GM10847 (cell line): Measurements from ENCODE around the gene OSBPL2.

ENCODE experiments used
- POLR2A ChIP-seq: IDR thresholded peaks from 2 replicates; pipeline ENCODE4 v1.6.1; 2011; ENCODE audit not compliant: insufficient read length; ENCODE audit errors: extremely low read depth

The OSBPL2 gene

DNA sequence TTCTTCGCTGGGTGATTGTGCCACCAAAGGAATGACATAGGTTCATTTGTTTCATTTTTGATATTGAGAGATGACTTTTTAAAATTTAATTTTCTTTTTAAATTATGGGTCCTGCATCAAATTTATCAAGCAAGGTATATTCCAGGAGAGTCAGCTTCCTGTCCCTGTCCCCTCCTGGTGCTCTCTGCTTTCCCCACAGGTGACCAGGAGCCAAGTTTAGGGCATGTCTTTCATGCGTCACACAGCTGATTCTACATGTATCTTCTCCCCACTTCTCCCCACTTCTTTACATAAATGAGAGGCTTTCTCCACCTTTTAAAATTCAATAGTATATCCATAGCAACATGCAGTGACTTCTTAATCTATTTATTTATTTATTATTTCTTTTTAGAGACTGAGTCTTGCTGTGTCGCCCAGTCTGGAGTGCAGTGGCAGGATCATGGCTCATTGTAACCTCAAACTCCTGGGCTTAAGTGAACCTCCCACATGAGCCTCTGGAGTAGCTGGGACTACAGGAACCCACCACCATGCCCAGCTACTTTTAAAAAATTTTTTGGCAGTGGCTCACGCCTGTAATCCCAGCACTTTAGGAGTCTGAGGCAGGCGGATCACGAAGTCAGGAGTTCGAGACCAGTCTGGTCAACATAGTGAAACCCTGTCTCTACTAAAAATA is 30.0 kb downstream of the OSBPL2 start:
- no peak for TF ChIP-seq POLR2A

DNA sequence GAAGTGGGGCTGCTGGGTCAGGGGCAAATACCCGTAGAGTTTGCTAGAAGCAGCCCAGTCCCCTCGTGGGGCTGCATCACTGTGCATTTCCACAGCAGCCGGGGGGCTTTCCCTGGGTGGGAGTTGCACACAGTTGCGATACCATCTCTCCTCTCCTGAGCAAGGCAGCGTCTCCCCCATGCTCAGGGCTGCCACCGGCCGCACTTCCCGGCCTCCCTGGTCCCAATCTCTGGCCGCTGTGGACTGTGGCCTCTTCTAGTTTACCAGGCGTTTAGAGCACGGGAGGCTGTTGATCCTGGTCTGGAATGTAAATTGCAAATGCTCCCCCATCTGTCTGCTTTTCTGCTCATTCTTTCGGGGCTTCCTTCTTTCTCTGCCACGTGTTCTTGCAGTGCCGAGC is 31.1 kb downstream of the OSBPL2 start:
- no peak for TF ChIP-seq POLR2A

DNA sequence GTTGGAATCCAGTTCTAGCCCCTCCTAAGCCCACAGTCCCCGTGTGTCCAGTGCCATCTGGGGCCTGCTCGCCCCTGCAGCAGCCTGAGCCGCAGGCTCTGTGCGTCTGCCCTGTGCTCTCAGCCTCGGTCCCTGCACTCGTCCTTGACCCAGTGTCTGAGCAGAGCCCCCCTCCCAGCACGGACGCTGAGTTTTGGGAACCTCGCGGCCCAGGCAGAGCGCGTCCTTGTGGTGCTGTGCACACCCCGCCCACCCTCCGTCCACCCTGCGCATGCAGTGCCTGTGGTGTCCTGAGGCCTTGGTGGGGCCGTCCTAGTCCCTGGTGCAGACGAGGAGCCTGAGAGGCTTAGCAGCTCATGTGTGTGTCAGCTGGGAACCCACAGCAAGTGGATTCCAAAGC is 31.6 kb downstream of the OSBPL2 start:
- TF ChIP-seq POLR2A: no peak

DNA sequence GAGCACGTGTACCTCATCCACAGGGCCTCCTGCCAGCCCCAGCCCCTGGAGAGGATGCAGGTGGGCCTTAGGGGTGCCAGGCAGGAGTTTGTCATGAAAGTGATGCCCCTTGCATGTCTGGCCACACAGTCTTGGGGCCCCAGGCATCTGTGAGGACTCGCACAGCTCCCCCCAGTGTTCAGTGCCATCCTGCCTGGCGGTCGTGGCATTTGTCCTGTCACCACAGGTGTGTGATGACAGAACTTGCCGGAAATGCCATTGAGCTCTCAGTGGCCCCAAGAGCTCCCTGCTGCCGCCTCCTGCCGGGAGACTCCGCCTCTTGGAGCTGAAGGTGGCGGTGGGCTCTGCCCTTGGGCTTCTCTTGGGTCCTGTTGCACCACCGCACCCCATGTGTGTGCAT is 33.9 kb downstream of the OSBPL2 start:
- no peak for TF ChIP-seq POLR2A

DNA sequence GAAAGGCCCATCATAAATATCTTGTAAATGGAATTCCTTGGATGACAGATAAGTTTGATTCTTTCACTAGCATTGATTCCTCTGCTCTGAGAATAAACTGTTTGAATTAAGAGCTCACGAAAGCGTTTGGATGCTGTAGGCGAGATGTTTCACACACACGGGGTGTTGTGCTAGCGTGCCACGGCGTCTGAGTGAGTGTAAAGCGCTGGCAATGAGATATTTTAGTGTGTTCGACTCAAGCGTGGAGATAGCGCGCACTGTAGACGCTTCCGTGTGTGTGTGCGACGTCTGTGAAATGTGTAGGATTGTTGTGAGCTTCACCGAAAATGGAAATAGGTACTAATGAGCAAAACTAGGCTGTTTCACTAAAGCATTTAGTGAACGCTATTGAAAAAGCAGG is 35.1 kb downstream of the OSBPL2 start:
- no peak for TF ChIP-seq POLR2A

DNA sequence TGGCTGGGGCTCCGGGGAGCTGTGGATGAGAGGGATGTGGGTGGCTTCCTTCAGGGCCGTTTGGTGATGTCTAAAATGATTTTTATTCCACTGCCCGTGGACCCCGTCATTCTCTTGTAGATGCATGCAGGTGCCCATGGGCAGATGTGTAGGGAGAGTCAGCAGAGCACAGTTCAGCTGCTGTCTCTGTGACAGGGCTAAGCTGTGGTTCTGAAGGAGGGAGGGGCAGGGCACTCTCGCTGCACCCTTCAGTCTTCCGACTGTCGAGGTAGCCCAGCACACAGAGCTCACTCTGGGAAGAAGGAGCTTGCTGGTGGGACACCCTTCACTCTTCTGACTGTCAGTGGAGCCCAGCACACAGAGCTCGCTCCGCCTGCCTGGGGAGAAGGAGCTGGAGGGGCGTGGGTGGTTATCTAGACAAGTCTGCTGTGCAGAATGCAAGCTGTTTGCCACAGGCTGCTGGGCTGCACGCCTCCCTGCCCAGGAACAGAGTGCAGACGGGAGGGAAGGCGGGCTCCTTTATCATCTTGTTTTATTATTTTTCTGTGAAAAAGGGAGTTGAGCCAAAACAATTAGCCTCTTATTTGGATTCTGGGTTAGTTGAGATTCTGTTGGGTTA is 36.1 kb downstream of the OSBPL2 start:
- no peak for TF ChIP-seq POLR2A

DNA sequence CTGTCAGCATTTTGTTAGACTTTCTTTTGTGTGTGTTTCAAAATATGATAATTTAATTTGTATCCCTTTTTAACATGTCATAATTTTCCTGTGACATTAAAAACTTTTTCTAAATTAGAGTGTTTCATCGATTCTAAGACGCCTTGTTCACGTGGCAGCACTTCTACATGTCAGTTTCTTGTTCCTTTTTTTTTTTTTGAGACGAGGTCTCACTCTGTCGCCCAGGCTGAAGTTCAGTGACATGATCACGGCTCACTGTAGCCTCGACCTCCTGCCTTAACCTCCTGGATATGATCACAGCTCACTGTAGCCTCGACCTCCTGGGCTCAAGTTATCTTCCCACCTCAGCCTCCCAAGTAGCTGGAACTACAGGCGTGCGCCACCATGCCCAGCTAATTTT is 36.9 kb downstream of the OSBPL2 start:
- TF ChIP-seq POLR2A: no peak

DNA sequence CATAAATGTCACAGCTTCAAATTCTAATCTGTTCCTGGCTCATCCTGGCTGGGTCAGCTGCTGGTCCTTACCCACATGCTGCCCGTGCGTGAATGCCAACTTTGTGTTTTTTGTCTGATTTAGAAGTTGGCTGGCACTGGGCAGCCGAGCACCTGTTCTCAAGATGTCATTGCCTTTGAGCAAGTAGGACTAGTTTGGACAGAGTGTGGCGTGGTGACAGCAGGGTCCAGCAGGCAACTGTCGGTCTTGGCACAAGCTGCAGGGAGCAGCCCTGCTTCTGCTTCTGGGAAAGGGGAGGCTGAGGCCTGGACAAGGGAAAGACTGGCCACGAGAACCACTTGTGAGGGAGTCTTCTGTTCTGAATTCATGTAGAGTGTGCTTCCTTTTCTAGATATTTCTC is 38.1 kb downstream of the OSBPL2 start:
- no peak for TF ChIP-seq POLR2A

DNA sequence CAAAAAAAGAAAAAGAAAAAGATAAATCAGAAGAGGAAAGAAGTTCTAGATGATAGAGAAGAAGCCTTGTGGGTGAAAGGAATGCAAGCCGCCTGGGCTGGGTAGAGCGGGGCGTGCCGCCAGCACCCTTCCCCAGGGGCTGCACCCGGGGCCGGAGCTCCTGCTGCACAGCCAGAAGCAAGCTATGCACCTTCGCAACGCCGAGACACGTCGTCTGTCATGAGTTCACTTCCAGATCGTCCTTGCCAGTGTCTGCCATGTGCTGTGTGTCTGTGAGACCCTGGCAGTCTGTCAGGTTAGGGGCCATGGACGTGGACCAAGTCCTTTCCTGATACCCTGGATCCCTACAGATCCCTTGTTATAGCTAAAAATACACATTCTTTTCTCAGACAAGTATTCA is 38.9 kb downstream of the OSBPL2 start:
- TF ChIP-seq POLR2A: no peak

DNA sequence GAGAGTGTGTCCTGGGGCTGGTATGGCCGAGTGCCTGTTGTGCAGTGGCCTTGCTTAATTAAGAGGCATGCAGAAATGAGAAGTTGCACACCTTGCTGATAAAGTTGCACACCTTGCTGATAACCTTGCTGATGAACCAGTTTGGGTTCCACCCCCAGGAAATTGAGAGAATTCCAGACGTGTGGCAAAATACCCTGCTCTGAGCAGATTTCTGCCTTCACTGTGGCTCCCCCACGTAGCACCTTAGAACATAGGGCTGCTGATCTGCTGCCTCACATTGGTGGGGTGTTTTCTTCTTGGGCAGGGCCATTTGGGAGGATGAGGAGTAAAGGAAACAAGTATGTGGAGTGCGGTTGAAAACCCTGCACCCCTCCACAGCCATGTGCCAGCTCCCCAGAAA is 42.0 kb downstream of the OSBPL2 start:
- TF ChIP-seq POLR2A: no peak

DNA sequence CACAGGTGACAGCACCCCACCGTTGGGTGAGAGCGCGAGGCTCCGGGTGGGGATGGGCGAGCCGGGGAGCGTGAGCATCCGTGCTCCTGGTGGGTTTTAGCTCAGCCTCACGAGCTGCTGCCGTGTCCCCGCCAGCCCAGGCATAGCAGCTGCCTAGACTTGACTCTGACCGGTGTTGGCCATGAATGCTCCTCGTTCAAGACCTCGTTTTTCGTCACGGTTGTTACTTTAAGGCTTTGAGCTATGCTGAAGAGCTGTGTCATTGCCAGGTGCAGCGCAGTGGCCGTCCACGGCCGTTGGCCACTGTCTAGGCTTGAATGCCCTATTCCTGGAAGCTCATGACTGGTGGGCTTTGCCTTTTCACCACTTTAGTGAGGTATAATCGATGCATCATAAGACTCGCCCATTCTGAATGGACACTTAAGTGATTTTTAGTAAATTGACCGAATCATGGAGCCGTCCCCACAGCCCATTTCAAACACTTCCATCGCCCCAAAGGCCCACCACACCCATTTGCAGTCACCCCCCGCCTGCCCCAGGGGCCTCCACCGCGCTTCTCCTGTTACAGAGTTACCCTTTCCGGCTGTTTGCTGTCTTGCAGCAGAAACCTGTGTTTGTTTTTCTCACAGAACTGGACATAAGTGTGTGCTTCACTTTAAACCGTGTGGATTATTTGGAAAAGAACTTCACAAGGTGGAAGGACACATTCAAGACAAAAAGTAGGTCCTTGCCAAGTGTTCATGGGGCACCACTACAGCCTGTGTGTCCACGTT is 43.0 kb downstream of the OSBPL2 start:
- TF ChIP-seq POLR2A: no peak

DNA sequence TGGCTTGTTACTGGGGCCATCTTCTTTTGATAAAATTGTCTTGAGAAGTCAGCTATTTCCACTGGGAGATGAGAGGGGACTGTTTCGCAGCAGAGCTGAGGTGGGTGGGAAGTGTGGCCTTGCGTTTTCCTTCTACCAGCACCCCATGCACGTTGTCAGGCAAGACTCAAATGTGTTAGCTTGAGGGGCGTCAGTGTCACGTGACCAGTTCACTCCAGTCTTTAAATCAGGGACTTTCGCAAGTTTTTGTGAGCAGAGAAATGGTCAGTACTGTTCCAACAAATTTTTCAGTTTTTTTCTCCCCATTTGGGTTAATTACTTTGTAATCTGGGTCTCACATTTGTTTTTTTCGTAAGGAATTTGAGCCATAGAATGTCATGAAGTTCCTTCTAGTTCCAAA is 43.8 kb downstream of the OSBPL2 start:
- no peak for TF ChIP-seq POLR2A

DNA sequence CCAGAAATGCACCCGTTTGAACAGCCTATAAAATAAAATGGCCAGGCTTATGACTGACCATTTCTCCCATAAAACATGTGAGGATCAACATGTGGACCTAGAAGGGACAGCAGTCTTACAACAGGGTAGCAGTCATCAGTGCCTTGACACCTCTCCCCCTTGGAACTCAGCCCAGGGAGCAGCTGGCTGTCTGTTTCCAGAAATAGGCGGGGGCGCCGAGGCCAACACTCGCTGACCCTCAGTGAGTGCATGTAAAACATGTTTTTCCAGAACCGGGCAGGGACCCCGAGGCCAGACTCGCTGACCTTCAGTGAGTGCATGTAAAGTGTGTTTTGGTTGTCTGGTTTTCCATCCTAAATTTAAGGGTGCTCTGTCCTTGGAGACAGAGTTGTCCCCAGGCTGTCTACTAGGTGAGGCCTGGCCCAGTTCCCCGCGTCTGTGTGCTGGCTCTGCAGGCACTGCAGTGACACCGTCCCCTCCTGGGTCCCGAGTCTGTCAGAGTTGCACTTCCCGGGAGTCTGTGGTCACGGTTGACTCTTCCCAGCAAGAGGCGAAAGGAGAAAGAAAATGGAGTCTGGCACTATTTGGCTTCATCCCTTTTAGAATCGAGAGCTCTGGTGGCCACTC is 44.7 kb downstream of the OSBPL2 start:
- no peak for TF ChIP-seq POLR2A

DNA sequence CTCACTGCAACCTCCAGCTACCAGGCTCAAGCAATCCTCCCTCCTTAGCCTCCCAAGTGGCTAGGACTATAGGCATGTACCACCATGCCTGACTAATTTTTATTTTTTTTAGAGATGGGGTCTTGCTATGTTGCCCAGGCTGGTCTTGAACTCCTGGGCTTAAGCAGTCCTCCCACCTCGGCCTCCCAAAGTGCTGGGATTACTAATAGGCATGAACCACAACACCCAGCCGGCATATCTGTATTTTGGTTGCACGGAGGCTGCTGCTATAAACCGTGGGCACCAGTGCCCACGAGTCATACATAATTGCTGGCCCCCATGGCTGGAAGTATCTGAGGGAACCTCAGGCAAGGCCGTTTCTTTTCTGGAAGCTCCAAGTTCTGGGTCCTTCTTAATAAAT is 46.1 kb downstream of the OSBPL2 start:
- no peak for TF ChIP-seq POLR2A

DNA sequence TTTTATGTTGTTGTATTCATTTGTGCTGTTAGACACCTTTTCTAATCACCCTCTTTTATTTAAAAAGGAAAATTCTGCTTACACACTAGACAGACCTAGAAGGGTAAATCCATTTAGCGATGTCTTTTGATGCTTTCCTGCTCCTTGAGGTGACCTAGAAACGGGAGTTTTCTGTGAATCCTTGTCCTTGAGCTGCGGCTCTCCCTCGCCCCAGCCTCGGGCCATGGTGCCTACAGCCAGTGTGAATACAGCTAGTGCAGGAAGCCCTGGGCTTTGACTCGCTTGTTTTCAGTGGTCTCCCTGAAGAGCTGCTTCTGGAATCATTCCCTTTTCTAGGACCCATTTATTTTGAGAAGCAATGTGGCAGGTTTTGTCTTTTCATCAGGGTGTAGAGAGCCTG is 46.8 kb downstream of the OSBPL2 start:
- no peak for TF ChIP-seq POLR2A

DNA sequence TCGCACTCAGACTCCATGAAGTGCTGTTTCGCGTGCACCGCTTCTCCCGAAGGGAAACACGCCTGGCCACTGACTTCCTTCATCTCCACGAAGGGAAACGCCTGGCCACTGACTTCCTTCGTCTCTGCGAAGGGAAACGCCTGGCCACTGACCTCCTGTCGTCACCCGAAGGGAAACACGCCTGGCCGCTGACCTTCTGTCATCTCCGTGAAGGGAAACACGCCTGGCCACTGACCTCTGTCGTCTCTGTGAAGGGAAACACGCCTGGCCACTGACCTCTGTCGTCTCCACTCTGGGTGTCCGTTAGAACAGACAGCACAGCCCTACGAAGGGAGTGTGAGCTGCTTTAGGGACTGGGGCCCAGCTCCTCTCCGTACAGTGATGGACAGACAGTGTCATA is 47.4 kb downstream of the OSBPL2 start:
- no peak for TF ChIP-seq POLR2A

DNA sequence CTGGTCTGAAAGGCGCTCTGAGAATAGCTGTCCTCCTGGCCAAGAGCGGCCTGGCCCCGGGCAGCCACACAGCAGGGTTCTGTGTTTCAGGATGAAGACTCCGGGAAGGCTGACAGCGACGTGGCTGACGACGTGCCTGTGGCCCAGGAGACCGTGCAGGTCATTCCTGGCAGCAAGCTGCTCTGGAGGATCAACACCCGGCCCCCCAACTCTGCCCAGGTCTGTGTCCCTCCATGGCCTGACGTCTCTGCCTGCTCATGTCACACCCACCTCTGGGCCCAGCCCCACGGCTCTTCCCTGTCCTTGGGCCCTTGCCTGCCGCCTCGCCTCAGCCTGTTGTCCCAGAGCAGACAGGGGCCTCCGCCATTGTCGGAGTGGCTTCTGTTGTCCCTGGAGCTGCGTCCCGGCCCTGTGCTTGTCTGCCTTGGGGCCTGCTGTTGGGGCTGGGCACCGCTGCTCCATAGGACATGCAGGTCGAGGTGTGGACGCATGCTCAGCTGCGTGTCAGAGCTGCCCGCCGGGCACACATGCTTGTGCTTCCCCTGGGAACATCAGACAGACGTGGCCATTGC is 48.3 kb downstream of the OSBPL2 start:
- TF ChIP-seq POLR2A: no peak
